Hepatocyte (in vitro differentiated cells): Measurements from ENCODE around the gene METTL24. TPM values are rescaled to one million over a fixed set of nuclear protein-coding genes. Genes with fewer than 3 reads are reported as not detected.

ENCODE experiments used
- DNase-seq: peaks from one replicate; pipeline ENCODE4 v3.0.0-alpha.2; 2016; ENCODE audit warnings: low spot score
- H2AFZ ChIP-seq: fragments of 200-600 bp; sonication (generic); 2 replicates; pipeline ENCODE4 v1.6.0; 2016; ENCODE audit warnings: antibody characterized with exemption, mild to moderate bottlenecking
- H3K27ac ChIP-seq: fragments of 200-600 bp; sonication (generic); 2 replicates; pipeline ENCODE4 v1.5.1; 2016; ENCODE audit warnings: mild to moderate bottlenecking
- H3K27me3 ChIP-seq: fragments of 200-600 bp; sonication (generic); 2 replicates; pipeline ENCODE4 v1.6.1; 2016
- H3K36me3 ChIP-seq: fragments of 200-600 bp; sonication (generic); replicated peaks from 2 replicates; pipeline ENCODE4 v1.5.1; 2016; ENCODE audit warnings: low read depth; ENCODE audit not compliant: insufficient read depth
- H3K4me1 ChIP-seq: fragments of 200-600 bp; sonication (generic); 2 replicates; pipeline ENCODE4 v1.5.1; 2016; ENCODE audit warnings: mild to moderate bottlenecking, moderate library complexity; ENCODE audit not compliant: insufficient read depth
- H3K4me2 ChIP-seq: fragments of 200-600 bp; sonication (generic); 2 replicates; pipeline ENCODE4 v1.6.0; 2016
- H3K4me3 ChIP-seq: fragments of 200-600 bp; sonication (generic); 2 replicates; pipeline ENCODE4 v1.5.1; 2016; ENCODE audit warnings: mild to moderate bottlenecking
- H3K79me2 ChIP-seq: fragments of 200-600 bp; sonication (generic); 2 replicates; pipeline ENCODE4 v1.6.0; 2017; ENCODE audit warnings: mild to moderate bottlenecking
- H3K9me2 ChIP-seq: fragments of 200-600 bp; sonication (generic); replicated peaks from 2 replicates; pipeline ENCODE4 v1.6.0; 2017; ENCODE audit warnings: mild to moderate bottlenecking; ENCODE audit not compliant: insufficient read depth
- H3K9me3 ChIP-seq: fragments of 200-600 bp; sonication (generic); 2 replicates; pipeline ENCODE4 v1.5.1; 2016; ENCODE audit warnings: low read depth, mild to moderate bottlenecking
- H4K20me1 ChIP-seq: fragments of 200-600 bp; sonication (generic); 2 replicates; pipeline ENCODE4 v1.6.0; 2016; ENCODE audit warnings: mild to moderate bottlenecking; ENCODE audit not compliant: insufficient read depth, poor library complexity, severe bottlenecking
- CTCF ChIP-seq: fragments of 200-600 bp; sonication (generic); IDR thresholded peaks from 2 replicates; pipeline ENCODE4 v1.5.1; 2016; ENCODE audit warnings: antibody characterized with exemption, mild to moderate bottlenecking; ENCODE audit not compliant: poor library complexity
- EZH2 ChIP-seq: fragments of 200-600 bp; sonication (generic); IDR thresholded peaks from 2 replicates; pipeline ENCODE4 v1.6.1; 2016; ENCODE audit warnings: antibody characterized with exemption, mild to moderate bottlenecking, borderline replicate concordance
- EZH2phosphoT487 ChIP-seq: fragments of 200-600 bp; sonication (generic); IDR thresholded peaks from one replicate; pipeline ENCODE4 v1.6.1; 2018; ENCODE audit warnings: antibody characterized with exemption, mild to moderate bottlenecking, low read depth, moderate library complexity; ENCODE audit not compliant: unreplicated experiment, severe bottlenecking
- WGBS: methylation state at CpG from one replicate; pipeline ENCODE4 v1.1.6; 2016; ENCODE audit warnings: low lambda C conversion rate; ENCODE audit errors: missing lambda C conversion rate; 5-methylcytosine and 5-hydroxymethylcytosine counted together
- polyA plus RNA-seq: library from polyadenylated mRNA; unstranded; fragments of >200 nt; fragmentation: Nextera tagmentation; extraction: Ambion mirVana; gene quantifications from 2 replicates; pipeline ENCODE4 v1.2.1, GENCODE V29; 2016
- total RNA-seq: library from RNA; depleted of rRNA; stranded (reverse); fragments of >200 nt; gene quantifications from 2 replicates; pipeline ENCODE4 v1.2.3, GENCODE V29; 2014

Gene METTL24, protein sequence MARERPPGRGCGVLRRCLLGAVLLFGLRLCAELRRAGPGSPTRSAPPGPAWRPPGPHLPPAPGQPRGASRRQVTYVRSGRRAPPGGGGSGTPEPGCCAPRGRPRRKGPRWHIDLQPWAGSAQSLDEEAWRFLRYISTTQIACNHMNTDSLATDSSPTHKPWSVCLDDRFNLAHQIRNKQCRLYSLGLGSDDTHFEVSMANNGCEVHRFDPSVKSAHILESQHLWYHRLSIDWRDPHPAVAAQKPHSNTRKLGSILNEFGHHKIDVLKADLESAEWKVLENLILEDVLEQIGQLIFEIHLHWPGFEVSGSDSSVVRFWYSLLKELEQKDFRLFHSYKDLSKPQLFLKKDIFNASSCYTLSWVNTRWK
- 3.2 and 5.7 TPM in 2 replicates for total RNA-seq
- polyA plus RNA-seq = 2.2 and 3.7 TPM in 2 replicates

- Histone ChIP-seq H3K27ac (peak within 1 kb of the TSS; percentile 73), H3K9me2 (no peaks in the 10 kb centered on the region), H3K36me3 (no peaks in the 10 kb centered on the region), H3K9me3 (no peaks in the 10 kb centered on the region), H3K4me1 (peaks cover 30% of the 10 kb centered on the region), H2AFZ (peak within 1 kb of the TSS; percentile 89), H3K4me3 (peak within 1 kb of the TSS; percentile 50), H3K27me3 (peaks cover 2% of the 10 kb centered on the region), H3K79me2 (peaks cover 4% of the 10 kb centered on the region), H4K20me1 (no peaks in the 10 kb centered on the region), H3K4me2 (peak within 1 kb of the TSS; percentile 85)
- peak; percentile 77 for DNase-seq
- 3% methylated on average over 73 of the region's 107 CpGs for WGBS
- no peak for TF ChIP-seq EZH2phosphoT487
- TF ChIP-seq CTCF = no peak
- TF ChIP-seq EZH2 = no peak
Observed at GRCh38 chr6:110357664-110358552, at the start of gene METTL24. Gene METTL24 (minus strand): TSS chr6:110358349. CDS start chr6:110358272, 77 bp downstream.

- no peak for TF ChIP-seq EZH2phosphoT487
- no peak for TF ChIP-seq EZH2
- TF ChIP-seq CTCF = no peak
- H3K36me3 ChIP-seq = no peaks in the 10 kb centered on the region
- H3K4me2 ChIP-seq = peak overlapping the region; percentile 41
- H3K79me2 ChIP-seq = no peaks in the 10 kb centered on the region
- H3K9me3 ChIP-seq = no peaks in the 10 kb centered on the region
- H3K4me1 ChIP-seq = no peaks in the 10 kb centered on the region
- no peaks in the 10 kb centered on the region for H3K27me3 ChIP-seq
- peak; percentile 66 for DNase-seq
- H3K27ac ChIP-seq = peak overlapping the region; percentile 72
- no peaks in the 10 kb centered on the region for H4K20me1 ChIP-seq
- no peak overlapping the region for H2AFZ ChIP-seq
- H3K9me2 ChIP-seq = no peaks in the 10 kb centered on the region
- no peak overlapping the region for H3K4me3 ChIP-seq
- WGBS = 41% methylated on average over 8 of the region's 8 CpGs
Observed at GRCh38 chr6:110404607-110405006, 46.5 kb upstream of the METTL24 start.

DNA sequence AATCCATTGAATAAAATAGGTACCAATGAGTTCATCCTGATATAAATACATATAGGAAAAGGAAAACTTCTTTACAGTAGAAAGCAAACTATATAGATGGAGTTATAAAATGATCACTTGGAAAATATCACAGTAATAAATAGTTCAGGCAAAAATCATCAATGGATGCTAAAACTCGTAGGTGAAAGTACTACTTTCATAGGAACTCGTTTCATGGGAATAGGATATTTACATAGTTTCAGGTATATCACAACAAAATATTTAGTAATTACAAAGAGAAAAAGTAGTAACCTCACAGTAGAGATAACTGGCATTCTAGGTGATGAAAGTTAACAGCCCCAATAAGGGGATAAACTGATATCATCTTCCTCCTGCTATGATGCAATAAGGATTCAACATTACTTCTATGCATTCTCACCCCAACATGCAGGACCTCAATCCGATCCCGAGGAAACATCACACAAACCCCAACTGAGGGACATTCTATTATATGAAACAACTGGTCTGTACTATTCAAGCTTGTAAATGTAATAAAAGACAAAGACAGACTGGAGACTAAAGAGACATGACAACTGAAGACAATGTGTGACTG, 43.5 kb upstream of the METTL24 start:
- TF ChIP-seq CTCF (no peak), EZH2phosphoT487 (no peak), EZH2 (no peak)
- H4K20me1 ChIP-seq = no peaks in the 10 kb centered on the region
- H3K27me3 ChIP-seq = no peaks in the 10 kb centered on the region
- H3K4me3 ChIP-seq = no peak overlapping the region
- no peaks in the 10 kb centered on the region for H3K36me3 ChIP-seq
- H3K27ac ChIP-seq = no peak overlapping the region
- no peak overlapping the region for H3K4me2 ChIP-seq
- H3K79me2 ChIP-seq = no peaks in the 10 kb centered on the region
- H3K4me1 ChIP-seq = no peaks in the 10 kb centered on the region
- no peak overlapping the region for H2AFZ ChIP-seq
- 83% methylated on average over 4 of the region's 4 CpGs for WGBS
- no peak for DNase-seq
- no peaks in the 10 kb centered on the region for H3K9me2 ChIP-seq
- H3K9me3 ChIP-seq = no peaks in the 10 kb centered on the region
